K562 (cell line): ENCODE measurements around the gene AHI1. TPM values are rescaled to one million over a fixed set of nuclear protein-coding genes. Genes with fewer than 3 reads are reported as not detected.

ENCODE experiments used
- ARHGAP35 ChIP-seq: fragments of 450-650 bp; IDR thresholded peaks from 2 replicates; pipeline ENCODE4 v1.6.1; 2018; ENCODE audit not compliant: partially characterized antibody
- CHD1 ChIP-seq: fragments of 200-600 bp; sonication (generic); IDR thresholded peaks from one replicate; pipeline ENCODE4 v1.6.1; 2012; ENCODE audit warnings: mild to moderate bottlenecking, moderate library complexity, low read length, inconsistent platforms
- DNMT1 ChIP-seq: fragments of 450-650 bp; IDR thresholded peaks from 2 replicates; pipeline ENCODE4 v1.6.1; 2016; ENCODE audit warnings: antibody characterized with exemption, mild to moderate bottlenecking
- HMG20B ChIP-seq: fragments of 250-450 bp; sonication (Bioruptor Pico); IDR thresholded peaks from 2 replicates; pipeline ENCODE4 v1.5.0; 2021; ENCODE audit warnings: mild to moderate bottlenecking
- LARP7 ChIP-seq: fragments of 450-650 bp; IDR thresholded peaks from 2 replicates; pipeline ENCODE4 v1.6.1; 2016
- LEF1 ChIP-seq: fragments of 450-650 bp; IDR thresholded peaks from 2 replicates; pipeline ENCODE4 v1.6.1; 2016; ENCODE audit warnings: mild to moderate bottlenecking
- MTA3 ChIP-seq: fragments of 450-650 bp; formaldehyde crosslinking; IDR thresholded peaks from 2 replicates; pipeline ENCODE4 v1.6.1; 2017; ENCODE audit warnings: mild to moderate bottlenecking, borderline replicate concordance
- NFYB ChIP-seq: IDR thresholded peaks from 2 replicates; pipeline ENCODE4 v1.6.1; 2011; ENCODE audit warnings: mild to moderate bottlenecking, moderate library complexity; ENCODE audit not compliant: insufficient read length; ENCODE audit errors: extremely low read depth
- SAFB2 ChIP-seq: fragments of 200-400 bp; formaldehyde crosslinking; IDR thresholded peaks from 2 replicates; pipeline ENCODE4 v1.6.1; 2018; ENCODE audit warnings: borderline replicate concordance, low read length, low read depth, moderate library complexity; ENCODE audit not compliant: severe bottlenecking
- SRSF7 ChIP-seq: fragments of 200-400 bp; formaldehyde crosslinking; optimal IDR thresholded peaks from 2 replicates; pipeline ENCODE3; 2017; ENCODE audit warnings: mild to moderate bottlenecking, low read depth, low read length
- TAF7 ChIP-seq: fragments of 450-650 bp; IDR thresholded peaks from 2 replicates; pipeline ENCODE4 v1.6.1; 2016; ENCODE audit warnings: missing genetic modification characterization, missing compliant biosample characterization
- TBP ChIP-seq: optimal IDR thresholded peaks from 2 replicates; pipeline ENCODE3; 2011; ENCODE audit warnings: low read depth, low read length, improper control_type of control experiment
- TCF7L2 ChIP-seq: fragments of 150-350 bp; IDR thresholded peaks from 2 replicates; pipeline ENCODE4 v1.6.1; 2016; ENCODE audit warnings: low read depth, mild to moderate bottlenecking, low read length, moderate library complexity
- TRIM28 ChIP-seq: fragments of 450-650 bp; IDR thresholded peaks from 2 replicates; pipeline ENCODE4 v1.6.1; 2017
- ZNF140 ChIP-seq: fragments of 250-450 bp; sonication (Bioruptor Pico); IDR thresholded peaks from 2 replicates; pipeline ENCODE4 v1.8.0; 2021; ENCODE audit warnings: moderate library complexity, mild to moderate bottlenecking, inconsistent platforms
- ZNF239 ChIP-seq: fragments of 250-450 bp; sonication (Bioruptor Pico); IDR thresholded peaks from 2 replicates; pipeline ENCODE4 v1.4.0; 2020; ENCODE audit warnings: mild to moderate bottlenecking
- ZNF354B ChIP-seq: fragments of 250-450 bp; sonication (Bioruptor Pico); IDR thresholded peaks from 2 replicates; pipeline ENCODE4 v1.4.0; 2020
- ZNF766 ChIP-seq: fragments of 200-800 bp; sonication (Bioruptor generic); conservative IDR thresholded peaks from 2 replicates; pipeline ENCODE4 v1.6.1; 2016; ENCODE audit warnings: missing genetic modification characterization, missing compliant biosample characterization
- polyA plus RNA-seq, 8 experiments: library from polyadenylated mRNA; depleted of rRNA in 4 of 8; stranded (reverse) in 5 of 8; unstranded in 3 of 8; fragments of >200 nt; fragmentation: Nextera tagmentation in 2 of 8; fragmentation: Illumina TruSeq in 1 of 8; extraction: Ambion mirVana in 2 of 8; extraction: Trizol in 1 of 8; gene quantifications; 2 replicates each; pipeline versions ENCODE4 v1.2.1 to v1.2.3, GENCODE V29; 2011 to 2014; ENCODE audit warnings: inconsistent platforms in 1 of 8, missing spikeins in 1 of 8
- total RNA-seq, 7 experiments: library from RNA; depleted of rRNA in 6 of 7; stranded (reverse); fragments of >200 nt in 6 of 7; fragmentation: Illumina TruSeq in 2 of 7; extraction: Trizol in 2 of 7; gene quantifications; 2 replicates each; pipeline versions ENCODE4 v1.2.1 to v1.2.3, GENCODE V29; 2011 to 2021; ENCODE audit warnings: low replicate concordance in 1 of 7
- TF ChIP-seq, protein P1 (sequence below), 2 experiments: fragments of 450-650 bp; IDR thresholded peaks; 2 replicates each; pipeline ENCODE4 v1.6.1; 2018; ENCODE audit warnings: mild to moderate bottlenecking in 2 of 2, low read depth in 1 of 2; ENCODE audit not compliant: partially characterized antibody in 2 of 2
- TF ChIP-seq, protein P2 (sequence below): fragments of 250-450 bp; sonication (Bioruptor Pico); IDR thresholded peaks from 2 replicates; pipeline ENCODE4 v1.4.0; 2020; ENCODE audit warnings: mild to moderate bottlenecking, moderate library complexity
- TF ChIP-seq, protein P3 (sequence below): fragments of 250-450 bp; sonication (Bioruptor Pico); IDR thresholded peaks from 2 replicates; pipeline ENCODE4 v1.8.0; 2021; ENCODE audit warnings: mild to moderate bottlenecking, moderate library complexity

Gene AHI1
- total and polyA plus RNA-seq, 9 of the 15 experiments (the other 6 are each of a cell fraction or from before 2014, with no cell fraction given), result 24.7 to 54.9 (median 32.2) TPM

DNA sequence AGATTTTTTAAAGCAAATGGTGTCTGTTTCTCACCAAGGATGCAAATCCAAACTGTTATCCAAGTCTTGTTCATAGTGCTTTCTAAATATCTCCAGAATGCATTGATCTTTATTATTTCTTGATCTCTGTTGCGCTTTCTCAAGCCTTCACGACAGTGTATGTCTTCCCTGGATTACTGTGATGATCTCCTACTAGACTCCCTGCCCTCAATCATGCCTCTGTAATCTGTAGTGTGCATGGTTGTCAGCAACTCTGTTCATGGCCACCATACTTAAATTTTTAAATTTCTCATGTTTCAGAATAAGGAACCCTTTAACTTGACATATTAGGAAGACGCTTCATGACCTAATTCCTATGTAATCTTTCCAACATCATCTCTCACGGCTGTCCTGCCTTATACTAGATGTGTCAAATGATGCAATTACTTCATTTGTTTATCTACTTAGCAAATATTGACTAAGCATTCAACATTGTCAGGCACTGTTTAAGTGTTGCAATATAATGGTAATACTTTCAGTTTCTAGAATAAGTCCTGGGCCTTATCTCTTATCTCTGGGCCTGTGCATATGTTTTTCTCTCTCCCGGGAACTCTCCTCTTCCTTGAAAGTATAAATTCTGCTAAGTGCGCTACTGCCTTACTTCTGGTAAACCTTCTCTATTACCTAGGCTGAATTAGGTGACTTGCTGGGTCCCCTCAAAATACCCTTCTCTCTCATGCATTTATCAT lies 25.6 kb upstream of the AHI1 start (continued):
- TF ChIP-seq, protein P1, sequence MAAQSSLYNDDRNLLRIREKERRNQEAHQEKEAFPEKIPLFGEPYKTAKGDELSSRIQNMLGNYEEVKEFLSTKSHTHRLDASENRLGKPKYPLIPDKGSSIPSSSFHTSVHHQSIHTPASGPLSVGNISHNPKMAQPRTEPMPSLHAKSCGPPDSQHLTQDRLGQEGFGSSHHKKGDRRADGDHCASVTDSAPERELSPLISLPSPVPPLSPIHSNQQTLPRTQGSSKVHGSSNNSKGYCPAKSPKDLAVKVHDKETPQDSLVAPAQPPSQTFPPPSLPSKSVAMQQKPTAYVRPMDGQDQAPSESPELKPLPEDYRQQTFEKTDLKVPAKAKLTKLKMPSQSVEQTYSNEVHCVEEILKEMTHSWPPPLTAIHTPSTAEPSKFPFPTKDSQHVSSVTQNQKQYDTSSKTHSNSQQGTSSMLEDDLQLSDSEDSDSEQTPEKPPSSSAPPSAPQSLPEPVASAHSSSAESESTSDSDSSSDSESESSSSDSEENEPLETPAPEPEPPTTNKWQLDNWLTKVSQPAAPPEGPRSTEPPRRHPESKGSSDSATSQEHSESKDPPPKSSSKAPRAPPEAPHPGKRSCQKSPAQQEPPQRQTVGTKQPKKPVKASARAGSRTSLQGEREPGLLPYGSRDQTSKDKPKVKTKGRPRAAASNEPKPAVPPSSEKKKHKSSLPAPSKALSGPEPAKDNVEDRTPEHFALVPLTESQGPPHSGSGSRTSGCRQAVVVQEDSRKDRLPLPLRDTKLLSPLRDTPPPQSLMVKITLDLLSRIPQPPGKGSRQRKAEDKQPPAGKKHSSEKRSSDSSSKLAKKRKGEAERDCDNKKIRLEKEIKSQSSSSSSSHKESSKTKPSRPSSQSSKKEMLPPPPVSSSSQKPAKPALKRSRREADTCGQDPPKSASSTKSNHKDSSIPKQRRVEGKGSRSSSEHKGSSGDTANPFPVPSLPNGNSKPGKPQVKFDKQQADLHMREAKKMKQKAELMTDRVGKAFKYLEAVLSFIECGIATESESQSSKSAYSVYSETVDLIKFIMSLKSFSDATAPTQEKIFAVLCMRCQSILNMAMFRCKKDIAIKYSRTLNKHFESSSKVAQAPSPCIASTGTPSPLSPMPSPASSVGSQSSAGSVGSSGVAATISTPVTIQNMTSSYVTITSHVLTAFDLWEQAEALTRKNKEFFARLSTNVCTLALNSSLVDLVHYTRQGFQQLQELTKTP (IDR thresholded peaks at IDR 0.05; ENCODE audit: low read depth in 1 of 2, partially characterized antibody in 2 of 2), result peak; percentile 26 to 97
- no peak for TF ChIP-seq TRIM28
- no peak for TF ChIP-seq DNMT1
- TF ChIP-seq NFYB, result no peak
- no peak for TF ChIP-seq SRSF7
- peak; percentile 88; the same call in 1 of the 2 replicates for TF ChIP-seq LEF1
- TF ChIP-seq MTA3, result peak; percentile 49; the same call in 1 of the 2 replicates
- TF ChIP-seq HMG20B (CRISPR knock-in tag), result no peak
- TF ChIP-seq LARP7, result no peak
- TF ChIP-seq ZNF239 (CRISPR knock-in tag), result no peak
- no peak for TF ChIP-seq ARHGAP35
- TF ChIP-seq CHD1, result no peak
- no peak for TF ChIP-seq SAFB2
- no peak for TF ChIP-seq TAF7
- TF ChIP-seq, protein P2, sequence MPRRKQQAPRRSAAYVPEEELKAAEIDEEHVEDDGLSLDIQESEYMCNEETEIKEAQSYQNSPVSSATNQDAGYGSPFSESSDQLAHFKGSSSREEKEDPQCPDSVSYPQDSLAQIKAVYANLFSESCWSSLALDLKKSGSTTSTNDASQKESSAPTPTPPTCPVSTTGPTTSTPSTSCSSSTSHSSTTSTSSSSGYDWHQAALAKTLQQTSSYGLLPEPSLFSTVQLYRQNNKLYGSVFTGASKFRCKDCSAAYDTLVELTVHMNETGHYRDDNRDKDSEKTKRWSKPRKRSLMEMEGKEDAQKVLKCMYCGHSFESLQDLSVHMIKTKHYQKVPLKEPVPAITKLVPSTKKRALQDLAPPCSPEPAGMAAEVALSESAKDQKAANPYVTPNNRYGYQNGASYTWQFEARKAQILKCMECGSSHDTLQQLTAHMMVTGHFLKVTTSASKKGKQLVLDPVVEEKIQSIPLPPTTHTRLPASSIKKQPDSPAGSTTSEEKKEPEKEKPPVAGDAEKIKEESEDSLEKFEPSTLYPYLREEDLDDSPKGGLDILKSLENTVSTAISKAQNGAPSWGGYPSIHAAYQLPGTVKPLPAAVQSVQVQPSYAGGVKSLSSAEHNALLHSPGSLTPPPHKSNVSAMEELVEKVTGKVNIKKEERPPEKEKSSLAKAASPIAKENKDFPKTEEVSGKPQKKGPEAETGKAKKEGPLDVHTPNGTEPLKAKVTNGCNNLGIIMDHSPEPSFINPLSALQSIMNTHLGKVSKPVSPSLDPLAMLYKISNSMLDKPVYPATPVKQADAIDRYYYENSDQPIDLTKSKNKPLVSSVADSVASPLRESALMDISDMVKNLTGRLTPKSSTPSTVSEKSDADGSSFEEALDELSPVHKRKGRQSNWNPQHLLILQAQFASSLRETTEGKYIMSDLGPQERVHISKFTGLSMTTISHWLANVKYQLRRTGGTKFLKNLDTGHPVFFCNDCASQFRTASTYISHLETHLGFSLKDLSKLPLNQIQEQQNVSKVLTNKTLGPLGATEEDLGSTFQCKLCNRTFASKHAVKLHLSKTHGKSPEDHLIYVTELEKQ (CRISPR knock-in tag), result no peak
- TF ChIP-seq ZNF766 (CRISPR knock-in tag), result peak; percentile 68
- TF ChIP-seq TBP, result no peak
- no peak for TF ChIP-seq TCF7L2
- no peak for TF ChIP-seq ZNF140 (CRISPR knock-in tag)
- TF ChIP-seq ZNF354B, result no peak
- TF ChIP-seq, protein P3, sequence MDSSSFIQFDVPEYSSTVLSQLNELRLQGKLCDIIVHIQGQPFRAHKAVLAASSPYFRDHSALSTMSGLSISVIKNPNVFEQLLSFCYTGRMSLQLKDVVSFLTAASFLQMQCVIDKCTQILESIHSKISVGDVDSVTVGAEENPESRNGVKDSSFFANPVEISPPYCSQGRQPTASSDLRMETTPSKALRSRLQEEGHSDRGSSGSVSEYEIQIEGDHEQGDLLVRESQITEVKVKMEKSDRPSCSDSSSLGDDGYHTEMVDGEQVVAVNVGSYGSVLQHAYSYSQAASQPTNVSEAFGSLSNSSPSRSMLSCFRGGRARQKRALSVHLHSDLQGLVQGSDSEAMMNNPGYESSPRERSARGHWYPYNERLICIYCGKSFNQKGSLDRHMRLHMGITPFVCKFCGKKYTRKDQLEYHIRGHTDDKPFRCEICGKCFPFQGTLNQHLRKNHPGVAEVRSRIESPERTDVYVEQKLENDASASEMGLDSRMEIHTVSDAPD (CRISPR knock-in tag), result no peak
